Neural cell (in vitro differentiated cells): ENCODE measurements around the gene TMEM52B. TPM values are rescaled to one million over a fixed set of nuclear protein-coding genes. Genes with fewer than 3 reads are reported as not detected.

ENCODE experiments used
- H2AFZ ChIP-seq: fragments of 200-600, 300-800 bp; sonication (generic), shearing (Covaris generic); 2 replicates; pipeline ENCODE4 v1.6.0; 2014; ENCODE audit warnings: low read depth, mild to moderate bottlenecking, antibody characterized with exemption, low read length, moderate library complexity
- H3F3A ChIP-seq: fragments of 200-600 bp; shearing (Covaris generic); 2 replicates; pipeline ENCODE4 v1.6.1; 2016; ENCODE audit warnings: mild to moderate bottlenecking, moderate library complexity, mixed read lengths, antibody characterized with exemption, low read length; ENCODE audit not compliant: insufficient read depth, poor library complexity, severe bottlenecking
- H3K27ac ChIP-seq: fragments of 200-600, 300-800 bp; sonication (generic), shearing (Covaris generic); 2 replicates; pipeline ENCODE4 v1.5.1; 2014; ENCODE audit warnings: mild to moderate bottlenecking, low read length, moderate library complexity
- H3K27me3 ChIP-seq: fragments of 300-800, 200-600 bp; sonication (generic), shearing (Covaris generic); 2 replicates; pipeline ENCODE4 v1.6.0; 2014; ENCODE audit warnings: mild to moderate bottlenecking, low read depth, low read length, moderate library complexity; ENCODE audit not compliant: insufficient read depth
- H3K36me3 ChIP-seq: fragments of 300-800, 200-600 bp; sonication (generic), shearing (Covaris generic); 2 replicates; pipeline ENCODE4 v1.5.1; 2014; ENCODE audit warnings: mild to moderate bottlenecking, antibody characterized with exemption, low read length, moderate library complexity; ENCODE audit not compliant: insufficient read depth
- H3K4me2 ChIP-seq: fragments of 300-800, 200-600 bp; sonication (generic), shearing (Covaris generic); 2 replicates; pipeline ENCODE4 v1.6.0; 2014; ENCODE audit warnings: mild to moderate bottlenecking, low read length
- H3K4me3 ChIP-seq: fragments of 300-800, 200-600 bp; sonication (generic), shearing (Covaris generic); 2 replicates; pipeline ENCODE4 v1.5.1; 2014; ENCODE audit warnings: mild to moderate bottlenecking, low read length, moderate library complexity
- H3K79me2 ChIP-seq: fragments of 200-600 bp; shearing (Covaris generic); replicated peaks from 2 replicates; pipeline ENCODE4 v1.6.0; 2014; ENCODE audit warnings: mild to moderate bottlenecking, low read length, moderate library complexity; ENCODE audit not compliant: insufficient read depth
- H3K9ac ChIP-seq: fragments of 300-800, 200-600 bp; sonication (generic), shearing (Covaris generic); 2 replicates; pipeline ENCODE4 v1.6.1; 2016; ENCODE audit warnings: mild to moderate bottlenecking, low read length, mixed read lengths
- H3K9me2 ChIP-seq: fragments of 200-600 bp; shearing (Covaris generic); 2 replicates; pipeline ENCODE4 v1.6.1; 2016; ENCODE audit warnings: mild to moderate bottlenecking, low read length, mixed read lengths; ENCODE audit not compliant: insufficient read depth
- H3K9me3 ChIP-seq: fragments of 200-600, 300-800 bp; sonication (generic), shearing (Covaris generic); 2 replicates; pipeline ENCODE4 v1.6.1; 2016; ENCODE audit warnings: mild to moderate bottlenecking, mixed run types, low read length, moderate library complexity, mixed read lengths
- H4K20me1 ChIP-seq: fragments of 200-600 bp; shearing (Covaris generic); 2 replicates; pipeline ENCODE4 v1.6.1; 2016; ENCODE audit warnings: mild to moderate bottlenecking, mixed run types; ENCODE audit not compliant: insufficient read depth
- EP300 ChIP-seq: fragments of 450-650 bp; conservative IDR thresholded peaks from 2 replicates; pipeline ENCODE4 v1.6.1; 2014; ENCODE audit warnings: antibody characterized with exemption, mild to moderate bottlenecking, moderate library complexity; ENCODE audit not compliant: poor library complexity, severe bottlenecking
- EZH2 ChIP-seq: fragments of 200-600, 300-800 bp; shearing (Covaris generic), sonication (generic); IDR thresholded peaks from 2 replicates; pipeline ENCODE4 v1.6.1; 2014; ENCODE audit warnings: antibody characterized with exemption, low read length, borderline replicate concordance, mild to moderate bottlenecking; ENCODE audit not compliant: insufficient read depth, poor library complexity, severe bottlenecking
- MXI1 ChIP-seq: fragments of 450-650 bp; conservative IDR thresholded peaks from 2 replicates; pipeline ENCODE4 v1.6.1; 2014; ENCODE audit warnings: antibody characterized with exemption, mild to moderate bottlenecking; ENCODE audit not compliant: poor library complexity, severe bottlenecking
- POLR2AphosphoS5 ChIP-seq: IDR thresholded peaks from 2 replicates; pipeline ENCODE4 v1.6.1; 2012
- RAD21 ChIP-seq: fragments of 450-650 bp; conservative IDR thresholded peaks from 2 replicates; pipeline ENCODE4 v1.6.1; 2014; ENCODE audit warnings: antibody characterized with exemption, mild to moderate bottlenecking, moderate library complexity
- REST ChIP-seq: IDR thresholded peaks from 2 replicates; pipeline ENCODE4 v1.6.1; 2012; ENCODE audit warnings: borderline replicate concordance
- SMC3 ChIP-seq: fragments of 450-650 bp; conservative IDR thresholded peaks from 2 replicates; pipeline ENCODE4 v1.6.1; 2014; ENCODE audit warnings: antibody characterized with exemption, mild to moderate bottlenecking, moderate library complexity; ENCODE audit not compliant: poor library complexity
- TAF1 ChIP-seq: IDR thresholded peaks from 2 replicates; pipeline ENCODE4 v1.6.1; 2012; ENCODE audit warnings: low read depth
- polyA plus RNA-seq: library from polyadenylated mRNA; depleted of rRNA; stranded (reverse); fragments of >200 nt; gene quantifications from 2 replicates; pipeline ENCODE4 v1.2.3, GENCODE V29; 2014
- TF ChIP-seq, protein P1 (sequence below): fragments of 450-650 bp; IDR thresholded peaks from 2 replicates; pipeline ENCODE4 v1.5.1; 2014; ENCODE audit warnings: antibody characterized with exemption, mild to moderate bottlenecking, moderate library complexity; ENCODE audit not compliant: poor library complexity, severe bottlenecking

Gene TMEM52B
- polyA plus RNA-seq, 1 donor from 2014 or later: not detected

DNA sequence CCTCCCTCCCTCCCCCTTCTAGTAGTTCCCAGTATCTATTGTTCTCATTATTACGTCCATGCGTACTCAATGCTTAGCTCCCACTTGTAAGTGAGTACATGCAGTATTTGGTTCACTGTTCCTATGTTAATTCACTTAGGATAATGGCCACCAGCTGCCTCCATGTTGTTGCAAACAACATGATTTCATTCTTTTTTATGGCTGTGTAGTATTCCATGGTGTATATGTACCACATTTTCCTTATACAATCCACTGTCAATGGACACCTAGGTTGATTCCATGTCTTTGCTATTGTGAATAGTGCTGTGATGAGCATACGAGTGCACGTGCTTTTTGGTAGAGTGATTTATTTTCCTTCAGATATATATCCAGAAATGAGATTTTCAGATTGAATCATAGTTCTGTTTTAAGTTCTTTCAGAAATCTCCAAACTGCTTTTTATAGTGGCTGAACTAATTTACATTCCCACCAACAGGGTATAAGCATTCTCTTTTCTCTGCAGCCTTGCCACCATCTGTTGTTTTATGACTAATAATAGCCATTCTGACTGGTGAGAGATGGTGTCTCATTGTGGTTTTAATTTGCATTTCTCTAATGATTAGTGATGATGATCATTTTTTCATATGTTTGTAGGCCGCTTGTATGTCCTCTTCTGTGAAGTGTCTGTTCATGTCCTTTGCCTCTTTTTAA lies 31.0 kb upstream of the TMEM52B start:
- no peak overlapping the region for H2AFZ ChIP-seq
- no peak for TF ChIP-seq TAF1
- no peak for TF ChIP-seq EZH2
- no peak for TF ChIP-seq REST
- no peak for TF ChIP-seq MXI1
- no peak for TF ChIP-seq POLR2AphosphoS5
- no peak for TF ChIP-seq SMC3
- TF ChIP-seq RAD21: no peak
- TF ChIP-seq EP300: no peak
- TF ChIP-seq, protein P1, sequence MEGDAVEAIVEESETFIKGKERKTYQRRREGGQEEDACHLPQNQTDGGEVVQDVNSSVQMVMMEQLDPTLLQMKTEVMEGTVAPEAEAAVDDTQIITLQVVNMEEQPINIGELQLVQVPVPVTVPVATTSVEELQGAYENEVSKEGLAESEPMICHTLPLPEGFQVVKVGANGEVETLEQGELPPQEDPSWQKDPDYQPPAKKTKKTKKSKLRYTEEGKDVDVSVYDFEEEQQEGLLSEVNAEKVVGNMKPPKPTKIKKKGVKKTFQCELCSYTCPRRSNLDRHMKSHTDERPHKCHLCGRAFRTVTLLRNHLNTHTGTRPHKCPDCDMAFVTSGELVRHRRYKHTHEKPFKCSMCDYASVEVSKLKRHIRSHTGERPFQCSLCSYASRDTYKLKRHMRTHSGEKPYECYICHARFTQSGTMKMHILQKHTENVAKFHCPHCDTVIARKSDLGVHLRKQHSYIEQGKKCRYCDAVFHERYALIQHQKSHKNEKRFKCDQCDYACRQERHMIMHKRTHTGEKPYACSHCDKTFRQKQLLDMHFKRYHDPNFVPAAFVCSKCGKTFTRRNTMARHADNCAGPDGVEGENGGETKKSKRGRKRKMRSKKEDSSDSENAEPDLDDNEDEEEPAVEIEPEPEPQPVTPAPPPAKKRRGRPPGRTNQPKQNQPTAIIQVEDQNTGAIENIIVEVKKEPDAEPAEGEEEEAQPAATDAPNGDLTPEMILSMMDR: no peak
- peaks cover 2% of the 10 kb centered on the region for H3K9me3 ChIP-seq
- no peak overlapping the region for H3K4me2 ChIP-seq
- no peaks in the 10 kb centered on the region for H3K36me3 ChIP-seq
- H3F3A ChIP-seq: no peaks in the 10 kb centered on the region
- no peak overlapping the region for H3K27ac ChIP-seq
- no peaks in the 10 kb centered on the region for H4K20me1 ChIP-seq
- no peaks in the 10 kb centered on the region for H3K27me3 ChIP-seq
- H3K79me2 ChIP-seq: no peaks in the 10 kb centered on the region
- H3K9me2 ChIP-seq: no peaks in the 10 kb centered on the region
- H3K9ac ChIP-seq: no peak overlapping the region
- H3K4me3 ChIP-seq: no peak overlapping the region

DNA sequence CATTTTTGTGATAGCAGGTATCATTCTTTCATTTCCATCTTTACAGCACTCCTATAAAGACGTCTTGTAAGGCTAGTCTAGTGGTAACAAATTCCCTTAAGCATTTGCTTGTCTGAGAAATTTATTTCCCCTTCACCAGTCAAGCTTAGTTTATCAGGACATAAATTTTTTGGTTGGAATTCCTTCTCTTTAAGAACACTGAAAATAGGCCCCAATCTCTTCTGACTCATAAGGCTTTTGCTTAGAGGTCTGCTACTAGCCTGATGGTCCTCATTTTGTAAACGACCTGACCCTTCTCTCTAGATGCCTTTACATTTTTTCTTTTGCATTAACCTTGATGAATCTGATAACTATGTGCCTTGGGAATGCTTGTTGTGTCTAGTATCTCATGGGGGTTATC lies 27.2 kb upstream of the TMEM52B start:
- no peaks in the 10 kb centered on the region for H4K20me1 ChIP-seq
- no peak overlapping the region for H2AFZ ChIP-seq
- no peaks in the 10 kb centered on the region for H3F3A ChIP-seq
- H3K9me2 ChIP-seq: no peaks in the 10 kb centered on the region
- H3K79me2 ChIP-seq: no peaks in the 10 kb centered on the region
- H3K27me3 ChIP-seq: no peaks in the 10 kb centered on the region
- no peak overlapping the region for H3K9ac ChIP-seq
- no peak overlapping the region for H3K27ac ChIP-seq
- H3K9me3 ChIP-seq: peaks cover 2% of the 10 kb centered on the region
- TF ChIP-seq, protein P1: no peak
- TF ChIP-seq EZH2: no peak
- no peak for TF ChIP-seq EP300
- TF ChIP-seq TAF1: no peak
- no peak for TF ChIP-seq POLR2AphosphoS5
- TF ChIP-seq RAD21: no peak
- no peak for TF ChIP-seq REST
- TF ChIP-seq SMC3: no peak
- no peak for TF ChIP-seq MXI1
- no peak overlapping the region for H3K4me3 ChIP-seq
- no peaks in the 10 kb centered on the region for H3K36me3 ChIP-seq
- no peak overlapping the region for H3K4me2 ChIP-seq
